RWPE2 (cell line): ENCODE data around the gene CHRM1.
A peak's percentile ranks its signal among the peaks of the same experiment; 100 is the strongest.

Experiments
- ATAC-seq: fragments of 200-7000 bp; cut with Tn5 transposase; 3 replicates; pipeline ENCODE4 v1.9.1; 2021; ENCODE audit warnings: low read depth
- DNase-seq: peaks from one replicate; pipeline ENCODE4 v3.0.0-alpha.2; 2020; ENCODE audit warnings: low spot score
- H3K27ac ChIP-seq: fragments of 450-650 bp; 2 replicates; pipeline ENCODE4 v1.5.1; 2017; ENCODE audit warnings: mild to moderate bottlenecking; ENCODE audit not compliant: poor library complexity, severe bottlenecking
- H3K27me3 ChIP-seq: fragments of 250-450 bp; sonication (Bioruptor Pico); 2 replicates; pipeline ENCODE4 v1.5.1; 2021; ENCODE audit warnings: mild to moderate bottlenecking, moderate library complexity; ENCODE audit not compliant: insufficient read depth, poor library complexity, severe bottlenecking
- H3K36me3 ChIP-seq: fragments of 250-450 bp; sonication (Bioruptor Pico); 2 replicates; pipeline ENCODE4 v1.5.1; 2020; ENCODE audit warnings: low read depth, mild to moderate bottlenecking, moderate library complexity
- H3K4me1 ChIP-seq: fragments of 250-450 bp; sonication (Bioruptor Pico); 2 replicates; pipeline ENCODE4 v1.5.1; 2021; ENCODE audit warnings: mild to moderate bottlenecking, moderate library complexity; ENCODE audit not compliant: insufficient read depth, poor library complexity, severe bottlenecking
- H3K4me3 ChIP-seq: fragments of 250-450 bp; sonication (Bioruptor Pico); 2 replicates; pipeline ENCODE4 v1.5.1; 2021; ENCODE audit warnings: mild to moderate bottlenecking, moderate library complexity; ENCODE audit not compliant: severe bottlenecking
- H3K9me3 ChIP-seq: fragments of 250-450 bp; sonication (Bioruptor Pico); 2 replicates; pipeline ENCODE4 v1.5.1; 2021; ENCODE audit warnings: mild to moderate bottlenecking, moderate library complexity; ENCODE audit not compliant: severe bottlenecking
- TF ChIP-seq, protein P1 (sequence below): fragments of 450-650 bp; IDR thresholded peaks from one replicate; pipeline ENCODE4 v1.5.1; 2017; ENCODE audit warnings: mild to moderate bottlenecking, moderate library complexity; ENCODE audit not compliant: poor library complexity, severe bottlenecking

CHRM1 gene

DNA sequence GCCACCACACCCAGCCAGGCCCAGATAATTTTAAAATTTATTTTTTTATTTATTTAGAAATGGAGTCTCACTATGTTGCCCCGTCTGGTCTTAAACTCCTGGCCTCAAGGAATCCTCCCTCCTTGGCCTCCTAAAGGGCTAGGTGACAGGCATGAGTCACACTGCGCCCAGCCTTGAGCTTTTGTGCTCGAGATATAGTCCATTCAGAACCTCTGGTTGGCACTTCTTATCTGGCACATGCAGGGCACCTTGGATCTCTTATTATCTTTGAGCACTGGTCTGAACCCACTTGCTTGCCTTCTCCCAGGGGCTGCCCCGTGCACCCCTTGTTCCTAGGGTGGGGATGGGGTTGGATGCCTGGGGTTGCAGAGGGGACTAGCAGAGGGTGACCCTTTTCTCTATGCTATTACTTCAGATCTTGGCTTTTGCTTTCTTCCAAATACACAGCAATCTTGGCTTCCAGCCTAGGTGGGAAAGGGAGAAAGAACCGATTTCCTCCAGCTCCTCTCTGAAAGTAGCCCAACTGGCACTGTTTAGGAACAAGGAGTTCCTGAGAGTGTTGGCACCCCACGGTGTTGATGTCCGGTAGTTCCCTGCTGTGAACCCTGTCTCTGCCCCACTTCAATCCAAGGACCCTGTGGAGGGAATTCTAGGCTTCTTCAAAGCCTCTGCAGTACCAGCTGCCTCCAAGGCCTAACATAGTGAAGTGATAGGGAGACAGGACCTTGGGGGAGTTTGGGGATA, 41.8 kb downstream of the CHRM1 start:
- Histone ChIP-seq H3K4me1 (peaks cover 24% of the 10 kb centered on the region), H3K4me3 (peak overlapping the region; percentile 66), H3K27me3 (no peaks in the 10 kb centered on the region), H3K27ac (peak overlapping the region; percentile 92), H3K36me3 (peaks cover 68% of the 10 kb centered on the region), H3K9me3 (no peaks in the 10 kb centered on the region)
- DNase-seq (no peak), ATAC-seq (no peak; the same call in 2 of the 3 replicates)
- TF ChIP-seq, protein P1, sequence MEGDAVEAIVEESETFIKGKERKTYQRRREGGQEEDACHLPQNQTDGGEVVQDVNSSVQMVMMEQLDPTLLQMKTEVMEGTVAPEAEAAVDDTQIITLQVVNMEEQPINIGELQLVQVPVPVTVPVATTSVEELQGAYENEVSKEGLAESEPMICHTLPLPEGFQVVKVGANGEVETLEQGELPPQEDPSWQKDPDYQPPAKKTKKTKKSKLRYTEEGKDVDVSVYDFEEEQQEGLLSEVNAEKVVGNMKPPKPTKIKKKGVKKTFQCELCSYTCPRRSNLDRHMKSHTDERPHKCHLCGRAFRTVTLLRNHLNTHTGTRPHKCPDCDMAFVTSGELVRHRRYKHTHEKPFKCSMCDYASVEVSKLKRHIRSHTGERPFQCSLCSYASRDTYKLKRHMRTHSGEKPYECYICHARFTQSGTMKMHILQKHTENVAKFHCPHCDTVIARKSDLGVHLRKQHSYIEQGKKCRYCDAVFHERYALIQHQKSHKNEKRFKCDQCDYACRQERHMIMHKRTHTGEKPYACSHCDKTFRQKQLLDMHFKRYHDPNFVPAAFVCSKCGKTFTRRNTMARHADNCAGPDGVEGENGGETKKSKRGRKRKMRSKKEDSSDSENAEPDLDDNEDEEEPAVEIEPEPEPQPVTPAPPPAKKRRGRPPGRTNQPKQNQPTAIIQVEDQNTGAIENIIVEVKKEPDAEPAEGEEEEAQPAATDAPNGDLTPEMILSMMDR: no peak

DNA sequence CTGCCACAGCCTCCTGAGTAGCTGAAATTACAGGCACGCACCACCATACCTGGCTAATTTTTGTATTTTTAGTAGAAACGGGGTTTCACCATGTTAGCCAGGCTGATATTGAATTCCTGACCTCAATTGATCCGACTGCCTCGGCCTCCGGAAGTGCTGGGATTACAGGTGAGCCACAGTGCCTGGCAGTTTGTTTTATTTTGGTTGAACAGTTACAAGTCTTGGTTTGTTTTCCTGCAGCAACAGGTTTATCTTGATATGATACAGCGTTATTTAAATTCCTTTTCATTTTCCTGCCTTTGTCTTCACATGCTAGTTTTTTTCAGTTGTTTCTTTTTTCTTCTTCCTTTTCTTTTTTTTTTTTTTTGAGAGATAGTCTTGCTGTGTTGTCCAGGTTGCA, 44.5 kb downstream of the CHRM1 start:
- no peak overlapping the region for H3K27ac ChIP-seq
- TF ChIP-seq, protein P1: no peak
- peaks cover 68% of the 10 kb centered on the region for H3K36me3 ChIP-seq

DNA sequence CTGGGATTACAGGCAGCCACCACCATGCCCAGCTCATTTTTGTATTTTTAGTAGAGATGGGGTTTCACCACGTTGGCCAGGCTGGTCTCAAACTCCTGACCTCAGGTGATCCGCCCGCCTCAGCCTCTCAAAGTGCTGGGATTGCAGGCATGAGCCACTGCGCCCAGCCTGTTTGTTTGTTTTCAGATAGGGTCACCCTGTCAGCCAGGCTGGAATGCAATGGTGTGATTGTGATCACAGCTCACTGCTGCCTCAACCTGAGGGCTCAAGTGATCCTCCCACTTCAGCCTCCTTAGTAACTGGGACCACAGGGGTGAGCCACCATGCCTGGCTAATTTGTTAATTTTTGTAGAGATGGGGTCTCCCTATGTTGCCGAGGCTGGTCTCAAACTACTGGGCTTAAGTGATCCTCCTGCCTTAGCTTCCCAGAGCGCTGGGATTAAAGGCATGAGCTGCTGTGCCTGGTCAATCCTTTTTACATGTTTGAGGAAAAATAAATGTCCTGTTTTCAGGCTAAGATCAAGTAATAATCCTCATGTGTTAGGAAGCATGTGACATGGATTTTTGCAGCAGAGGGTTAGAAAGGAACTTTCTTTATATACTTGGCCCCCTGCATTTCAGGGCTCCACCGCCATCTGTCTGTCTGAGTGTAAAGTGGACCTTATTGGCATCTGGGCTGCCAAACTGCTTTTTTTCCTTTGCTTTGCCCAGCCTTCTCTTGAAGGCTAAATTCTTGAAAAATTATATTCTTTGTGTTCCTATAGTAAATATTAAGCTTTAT, 45.3 kb downstream of the CHRM1 start:
- Histone ChIP-seq H3K27me3 (no peaks in the 10 kb centered on the region), H3K36me3 (peaks cover 70% of the 10 kb centered on the region), H3K4me1 (peaks cover 12% of the 10 kb centered on the region), H3K9me3 (no peaks in the 10 kb centered on the region), H3K4me3 (no peak overlapping the region), H3K27ac (no peak overlapping the region)
- ATAC-seq: no peak
- DNase-seq: no peak
- TF ChIP-seq, protein P1: no peak

More for the DNA sequence above, 44.5 kb downstream of the CHRM1 start:
- no peak overlapping the region for H3K4me3 ChIP-seq
- no peak for DNase-seq
- no peaks in the 10 kb centered on the region for H3K27me3 ChIP-seq
- H3K9me3 ChIP-seq: no peaks in the 10 kb centered on the region
- no peak for ATAC-seq
- H3K4me1 ChIP-seq: peaks cover 12% of the 10 kb centered on the region

DNA sequence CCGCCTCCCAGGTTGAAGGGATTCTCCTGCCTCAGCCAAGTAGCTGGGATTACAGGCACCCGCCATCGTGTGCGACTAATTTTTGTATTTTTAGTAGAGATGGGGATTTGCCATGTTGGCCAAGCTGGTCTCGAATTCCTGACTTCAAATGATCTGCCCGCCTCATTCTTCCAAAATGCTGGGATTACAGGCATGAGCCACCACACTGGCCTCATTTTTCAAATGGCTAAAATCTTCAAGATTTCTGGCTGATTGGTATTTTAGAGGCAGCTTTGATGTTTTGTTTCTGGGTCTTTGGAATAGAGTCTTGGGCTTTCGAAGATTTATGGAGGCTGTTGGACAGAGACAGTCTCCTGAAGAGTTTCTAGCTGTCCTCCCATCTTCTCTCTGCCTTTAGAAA, 46.3 kb downstream of the CHRM1 start:
- ATAC-seq (no peak), DNase-seq (no peak)
- Histone ChIP-seq H3K36me3 (peaks cover 79% of the 10 kb centered on the region), H3K27me3 (no peaks in the 10 kb centered on the region), H3K4me3 (no peak overlapping the region), H3K4me1 (peaks cover 10% of the 10 kb centered on the region), H3K27ac (no peak overlapping the region), H3K9me3 (no peaks in the 10 kb centered on the region)
- TF ChIP-seq, protein P1: no peak
